Measurements from ENCODE around the gene MSL3B.

MSL3B gene

GRCh38 chr2:233852056-233852455 is 16.1 kb downstream of the MSL3B start:
- 78% methylated on average over 3 of the region's 3 CpGs for WGBS
- no peak overlapping the region for H3K4me3 ChIP-seq (ENCODE audit: low read depth in 1 of 3, low read length in 3 of 3)
- H3K9ac ChIP-seq (ENCODE audit: low read depth in 1 of 2, low read length in 2 of 2) = no peak overlapping the region
- no peaks in the 10 kb centered on the region for H3K36me3 ChIP-seq (ENCODE audit: control insufficient read depth in 4 of 4, insufficient read depth in 3 of 4, low read depth in 1 of 4, low read length in 3 of 4)
- DNase-seq (ENCODE audit: low spot score) = no peak
- no peak for TF ChIP-seq RAD21 (IDR thresholded peaks at IDR 0.05)
- TF ChIP-seq YY1 (IDR thresholded peaks at IDR 0.05) = no peak
- TF ChIP-seq CTCF (IDR thresholded peaks at IDR 0.05; ENCODE audit: low read depth, low read length, missing input control) = no peak
- TF ChIP-seq, protein P1, sequence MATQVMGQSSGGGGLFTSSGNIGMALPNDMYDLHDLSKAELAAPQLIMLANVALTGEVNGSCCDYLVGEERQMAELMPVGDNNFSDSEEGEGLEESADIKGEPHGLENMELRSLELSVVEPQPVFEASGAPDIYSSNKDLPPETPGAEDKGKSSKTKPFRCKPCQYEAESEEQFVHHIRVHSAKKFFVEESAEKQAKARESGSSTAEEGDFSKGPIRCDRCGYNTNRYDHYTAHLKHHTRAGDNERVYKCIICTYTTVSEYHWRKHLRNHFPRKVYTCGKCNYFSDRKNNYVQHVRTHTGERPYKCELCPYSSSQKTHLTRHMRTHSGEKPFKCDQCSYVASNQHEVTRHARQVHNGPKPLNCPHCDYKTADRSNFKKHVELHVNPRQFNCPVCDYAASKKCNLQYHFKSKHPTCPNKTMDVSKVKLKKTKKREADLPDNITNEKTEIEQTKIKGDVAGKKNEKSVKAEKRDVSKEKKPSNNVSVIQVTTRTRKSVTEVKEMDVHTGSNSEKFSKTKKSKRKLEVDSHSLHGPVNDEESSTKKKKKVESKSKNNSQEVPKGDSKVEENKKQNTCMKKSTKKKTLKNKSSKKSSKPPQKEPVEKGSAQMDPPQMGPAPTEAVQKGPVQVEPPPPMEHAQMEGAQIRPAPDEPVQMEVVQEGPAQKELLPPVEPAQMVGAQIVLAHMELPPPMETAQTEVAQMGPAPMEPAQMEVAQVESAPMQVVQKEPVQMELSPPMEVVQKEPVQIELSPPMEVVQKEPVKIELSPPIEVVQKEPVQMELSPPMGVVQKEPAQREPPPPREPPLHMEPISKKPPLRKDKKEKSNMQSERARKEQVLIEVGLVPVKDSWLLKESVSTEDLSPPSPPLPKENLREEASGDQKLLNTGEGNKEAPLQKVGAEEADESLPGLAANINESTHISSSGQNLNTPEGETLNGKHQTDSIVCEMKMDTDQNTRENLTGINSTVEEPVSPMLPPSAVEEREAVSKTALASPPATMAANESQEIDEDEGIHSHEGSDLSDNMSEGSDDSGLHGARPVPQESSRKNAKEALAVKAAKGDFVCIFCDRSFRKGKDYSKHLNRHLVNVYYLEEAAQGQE (IDR thresholded peaks at IDR 0.05) = no peak
- TF ChIP-seq GABPA (IDR thresholded peaks at IDR 0.05 in 1 of 2, conservative IDR thresholded peaks at IDR 0.05 in 1 of 2) = no peak
- no peak for TF ChIP-seq SP1 (IDR thresholded peaks at IDR 0.05)
- TF ChIP-seq EGR1 (IDR thresholded peaks at IDR 0.05; ENCODE audit: low read depth in 2 of 2) = no peak
- TF ChIP-seq HNF4A (conservative IDR thresholded peaks at IDR 0.05) = no peak
- TF ChIP-seq MAX (IDR thresholded peaks at IDR 0.05) = no peak
- TF ChIP-seq RXRA (IDR thresholded peaks at IDR 0.05) = no peak
- TF ChIP-seq JUND (IDR thresholded peaks at IDR 0.05) = no peak
- TF ChIP-seq HNF4G (IDR thresholded peaks at IDR 0.05) = no peak
- TF ChIP-seq ZBTB33 (IDR thresholded peaks at IDR 0.05) = no peak
- peaks cover 4 to 8% (median 7%) of the 10 kb centered on the region in 4 donors for H3K4me1 ChIP-seq (ENCODE audit: control insufficient read depth in 4 of 4, insufficient read depth in 4 of 4, low read length in 3 of 4)
- H3K27me3 ChIP-seq (ENCODE audit: control insufficient read depth in 4 of 4, insufficient read depth in 4 of 4, low read length in 3 of 4) = no peaks in the 10 kb centered on the region
- no peak overlapping the region for H3K27ac ChIP-seq (ENCODE audit: low read depth in 1 of 2, low read length in 2 of 2)
- no peaks in the 10 kb centered on the region for H3K9me3 ChIP-seq (ENCODE audit: control insufficient read depth in 4 of 4, low read length in 3 of 4)

DNA sequence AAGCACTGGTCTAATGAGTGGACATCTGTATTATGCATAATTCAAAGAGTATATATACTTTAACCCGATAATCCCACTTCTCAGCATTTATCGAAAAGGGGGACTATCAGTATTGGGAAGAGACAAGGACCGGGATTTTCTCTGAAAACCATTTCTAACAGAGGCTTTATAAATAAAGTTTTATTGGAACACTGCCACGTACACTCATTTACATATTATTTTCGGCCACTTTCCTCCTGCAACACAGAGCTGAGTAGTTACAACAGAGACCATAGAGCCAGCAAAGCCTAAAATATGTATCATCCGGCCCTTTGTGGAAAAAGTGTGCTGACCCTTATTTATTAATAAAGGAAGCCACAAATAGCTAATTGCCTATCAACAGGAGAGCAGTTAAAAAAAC is 17.0 kb downstream of the MSL3B start:
- 97% methylated on average over 6 of the region's 6 CpGs for WGBS
- no peak overlapping the region for H3K4me3 ChIP-seq (ENCODE audit: low read depth in 1 of 3, low read length in 3 of 3)
- TF ChIP-seq EGR1 (IDR thresholded peaks at IDR 0.05; ENCODE audit: low read depth in 2 of 2) (no peak), YY1 (IDR thresholded peaks at IDR 0.05) (no peak), GABPA (IDR thresholded peaks at IDR 0.05 in 1 of 2, conservative IDR thresholded peaks at IDR 0.05 in 1 of 2) (no peak), FOXA1 (IDR thresholded peaks at IDR 0.05) (no peak), SP1 (IDR thresholded peaks at IDR 0.05) (no peak), ZBTB33 (IDR thresholded peaks at IDR 0.05) (no peak), JUND (IDR thresholded peaks at IDR 0.05) (no peak), TAF1 (conservative IDR thresholded peaks at IDR 0.05) (no peak), HNF4G (IDR thresholded peaks at IDR 0.05) (no peak), CTCF (IDR thresholded peaks at IDR 0.05; ENCODE audit: low read depth, low read length, missing input control) (no peak)
- TF ChIP-seq, protein P1 (IDR thresholded peaks at IDR 0.05) = no peak

More for the DNA sequence above, 17.0 kb downstream of the MSL3B start:
- Histone ChIP-seq H3K36me3 (ENCODE audit: control insufficient read depth in 4 of 4, insufficient read depth in 3 of 4, low read depth in 1 of 4, low read length in 3 of 4) (no peaks in the 10 kb centered on the region), H3K27ac (ENCODE audit: low read depth in 1 of 2, low read length in 2 of 2) (no peak overlapping the region), H3K4me1 (ENCODE audit: control insufficient read depth in 4 of 4, insufficient read depth in 4 of 4, low read length in 3 of 4) (peaks cover 4 to 8% (median 7%) of the 10 kb centered on the region in 4 donors), H3K27me3 (ENCODE audit: control insufficient read depth in 4 of 4, insufficient read depth in 4 of 4, low read length in 3 of 4) (no peaks in the 10 kb centered on the region), H3K9ac (ENCODE audit: low read depth in 1 of 2, low read length in 2 of 2) (no peak overlapping the region), H3K9me3 (ENCODE audit: control insufficient read depth in 4 of 4, low read length in 3 of 4) (no peaks in the 10 kb centered on the region)
- DNase-seq (ENCODE audit: low spot score) = no peak
